NOMO-1 (cell line): Measurements from ENCODE around the gene RTL1.

Experiments used
- DNase-seq, 2 experiments: peaks; one replicate each; lab custom pipeline; 2025; ENCODE audit not compliant: unreplicated experiment in 2 of 2; lab: John Stamatoyannopoulos, UW

Gene RTL1

DNA sequence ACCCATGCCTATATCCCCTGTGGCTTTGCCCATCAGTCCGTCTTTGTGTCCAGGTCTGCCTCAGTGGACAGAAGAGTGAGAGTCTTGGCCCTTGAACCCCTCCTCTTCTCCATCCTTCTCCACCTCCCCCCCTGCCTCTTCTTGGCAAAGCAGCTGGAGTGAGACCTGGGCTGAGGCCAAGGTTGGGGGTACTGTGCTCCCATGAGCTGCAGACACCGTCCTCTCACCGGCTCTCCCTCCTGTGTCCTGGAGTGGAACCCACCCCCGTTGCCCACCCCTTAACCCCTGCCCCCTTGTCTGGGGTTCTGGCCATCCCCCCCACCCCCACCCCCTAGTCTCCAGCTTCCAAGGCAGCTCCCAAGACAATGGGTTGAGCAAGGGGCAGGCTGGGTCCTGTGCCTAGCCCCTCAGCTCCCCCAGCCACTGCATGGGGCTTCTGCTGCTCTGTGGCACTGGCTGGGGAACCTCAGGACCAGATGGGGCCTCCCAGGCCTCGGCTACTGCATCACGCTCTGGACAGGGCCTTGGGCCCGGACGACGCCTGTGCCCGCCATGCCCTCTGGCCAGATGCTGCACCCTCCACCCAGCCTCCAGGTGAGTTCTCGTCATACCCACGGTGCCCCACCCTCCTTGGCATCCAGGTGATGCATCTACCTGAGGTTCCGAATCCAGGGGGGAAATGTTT lies 35.7 kb downstream of the RTL1 start:
- DNase-seq, result no peak

DNA sequence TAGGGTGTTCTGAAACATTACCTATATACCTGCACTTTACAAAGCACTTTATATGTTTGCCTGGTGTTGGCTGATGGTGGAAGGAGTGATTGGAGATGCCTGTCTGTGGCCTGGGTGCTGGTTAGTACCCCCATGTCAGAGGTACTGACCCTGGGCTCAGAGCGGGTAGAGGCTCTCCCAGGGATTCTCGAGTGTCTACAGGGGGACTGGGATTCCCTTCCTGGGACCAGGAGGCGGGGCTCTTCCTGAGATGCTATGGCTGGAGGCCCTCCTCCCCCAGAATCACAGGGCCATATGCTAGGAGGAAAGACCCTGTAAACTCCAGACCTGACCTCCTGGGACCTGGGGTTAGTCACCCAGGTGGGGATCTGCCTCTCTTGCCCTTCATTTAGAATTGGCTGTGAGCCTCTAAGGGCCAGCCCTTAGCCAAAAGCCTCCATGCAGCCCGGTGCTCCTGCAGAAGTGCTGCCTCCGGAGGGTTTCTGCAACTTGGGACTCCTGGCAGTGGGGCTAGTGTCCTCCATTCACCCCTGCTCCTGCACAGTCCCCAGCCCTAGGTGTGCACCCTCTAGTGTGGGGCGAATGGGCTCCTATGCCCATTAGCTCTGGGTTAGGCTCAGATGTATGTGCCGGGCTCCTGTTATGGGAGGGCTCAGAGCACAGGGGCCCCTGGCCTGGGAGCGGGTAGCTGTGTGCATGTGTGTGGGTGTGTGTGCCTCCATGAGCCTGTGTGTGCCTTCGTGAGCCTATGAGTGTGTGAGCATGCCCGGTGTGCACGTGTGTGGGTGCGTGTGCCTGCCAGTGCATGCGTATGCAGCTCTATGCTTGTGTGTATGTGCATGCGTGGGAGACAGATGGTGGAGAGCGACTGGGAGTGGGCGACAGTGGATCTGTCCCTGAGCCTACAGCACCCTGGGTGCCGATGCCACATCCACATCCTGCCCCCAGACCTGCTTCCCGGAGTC lies 36.6 kb downstream of the RTL1 start:
- no peak for DNase-seq

DNA sequence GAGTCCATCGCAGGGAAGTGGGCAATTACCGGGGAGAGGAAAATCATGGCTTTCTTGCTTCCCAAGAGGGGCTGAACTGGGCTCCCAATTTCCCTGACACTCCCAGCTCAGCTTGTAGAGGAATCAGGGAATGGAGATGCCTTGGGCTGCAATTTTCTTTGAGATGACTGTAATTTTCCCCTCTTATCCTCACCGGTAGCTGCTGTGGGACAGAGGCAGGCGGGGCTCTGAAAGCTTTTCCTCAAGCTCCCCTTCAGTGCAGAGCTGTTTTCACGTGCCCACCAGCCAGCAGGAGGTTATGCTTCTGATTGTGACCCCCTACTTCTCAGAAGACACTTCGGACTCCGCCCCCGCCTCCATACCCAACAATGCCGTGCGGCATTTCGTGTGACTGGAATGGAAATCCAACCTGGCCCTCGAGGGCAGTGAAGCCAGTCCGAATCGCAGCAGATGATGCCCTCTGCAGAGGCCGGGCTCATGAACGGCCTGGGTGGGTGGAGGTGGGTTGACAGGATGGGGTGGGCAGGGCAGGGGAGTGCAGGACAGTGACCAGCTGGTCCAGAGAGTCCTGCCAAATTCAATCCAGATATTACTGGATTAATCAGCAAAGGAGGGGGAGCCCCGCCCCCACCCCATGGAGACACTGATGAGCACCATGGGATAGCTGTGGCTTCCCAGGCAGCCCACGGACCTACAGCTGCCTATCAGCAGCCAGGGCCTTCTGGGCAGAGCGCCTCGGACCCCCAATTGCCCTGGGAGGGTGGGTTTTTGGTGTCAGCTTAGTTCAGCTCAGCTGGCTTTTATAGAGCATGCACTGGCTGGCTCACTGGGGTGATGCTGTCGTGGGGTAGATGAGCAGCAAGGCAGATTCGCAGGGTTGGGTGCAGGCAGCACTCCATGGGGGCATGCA lies 37.6 kb downstream of the RTL1 start:
- DNase-seq, result no peak

DNA sequence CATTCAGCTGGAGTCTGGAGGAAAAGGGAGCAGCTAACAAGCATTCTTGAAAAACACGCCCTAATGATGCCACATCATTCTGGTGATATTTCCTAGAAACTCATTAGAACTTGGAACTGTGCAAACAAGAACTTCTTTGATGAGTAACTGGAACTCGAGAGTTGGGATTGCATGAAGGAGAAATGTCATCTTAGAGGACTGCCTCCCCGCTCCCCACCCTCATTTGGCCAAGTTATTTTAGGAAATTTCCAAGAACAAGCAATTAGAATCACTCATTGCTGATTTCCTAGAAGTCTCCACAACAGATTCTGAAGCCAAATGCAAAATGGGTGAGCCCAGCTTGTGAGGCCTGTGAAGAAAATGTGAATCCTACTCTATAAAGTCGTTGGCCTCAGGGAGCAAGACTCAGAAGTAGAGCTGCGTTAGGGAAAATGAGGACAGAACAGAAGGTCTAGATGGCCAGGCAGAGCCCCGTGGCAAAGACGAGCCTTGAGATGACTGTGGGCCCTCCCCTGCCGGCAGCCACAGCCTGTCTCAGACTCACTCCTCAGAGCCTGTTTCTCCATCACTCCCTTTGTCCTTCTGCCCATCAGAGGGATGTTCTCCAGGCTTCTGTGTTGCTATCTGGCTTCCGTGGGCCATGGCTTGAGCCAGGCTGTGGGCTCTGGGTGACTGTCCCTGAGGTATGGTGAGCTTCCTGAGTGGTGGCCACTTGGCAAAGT lies 38.4 kb downstream of the RTL1 start:
- no peak for DNase-seq

DNA sequence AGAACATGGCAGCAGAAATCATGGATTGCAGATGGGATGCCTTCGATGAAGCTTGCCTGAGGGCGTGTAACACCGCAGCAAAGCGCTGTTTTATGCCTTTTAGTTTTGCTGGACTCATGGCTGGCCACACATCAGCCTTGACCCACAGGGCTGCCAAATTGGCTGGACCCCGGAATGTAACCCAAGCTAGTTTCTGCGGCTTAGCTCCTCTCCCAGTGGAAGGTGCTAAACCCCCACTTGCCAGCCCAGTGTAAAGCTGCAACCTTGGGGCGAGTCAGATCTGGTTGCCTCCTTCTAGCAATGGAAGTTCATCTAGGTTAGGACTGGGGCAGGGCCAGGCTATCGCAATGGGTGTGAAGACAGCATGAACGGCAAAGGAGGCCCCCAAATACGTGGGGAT lies 39.3 kb downstream of the RTL1 start:
- no peak for DNase-seq

GRCh38 chr14:100862793-100863192 lies 40.7 kb downstream of the RTL1 start:
- DNase-seq, result no peak

DNA sequence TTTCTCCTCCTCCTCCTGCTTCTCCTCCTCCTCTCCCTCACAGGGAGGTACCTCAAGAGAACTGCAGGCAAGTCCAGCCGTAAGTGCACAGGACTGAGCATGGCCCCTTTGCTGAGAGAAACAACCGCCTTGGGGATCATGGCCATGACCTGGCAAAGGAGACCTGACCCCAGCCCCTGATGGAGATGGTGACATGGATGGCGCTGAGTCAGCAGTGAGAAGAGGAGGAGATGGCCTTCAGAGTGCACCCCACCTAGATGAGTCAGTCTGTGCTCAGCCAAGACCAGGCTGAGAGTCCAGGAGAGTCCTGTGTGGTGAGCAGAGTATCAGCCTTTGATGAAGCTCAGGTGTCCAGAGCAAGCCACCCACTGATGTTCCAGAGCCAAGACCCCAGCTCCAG lies 41.2 kb downstream of the RTL1 start:
- DNase-seq, result no peak

GRCh38 chr14:100861937-100862247 lies 41.6 kb downstream of the RTL1 start:
- no peak for DNase-seq

DNA sequence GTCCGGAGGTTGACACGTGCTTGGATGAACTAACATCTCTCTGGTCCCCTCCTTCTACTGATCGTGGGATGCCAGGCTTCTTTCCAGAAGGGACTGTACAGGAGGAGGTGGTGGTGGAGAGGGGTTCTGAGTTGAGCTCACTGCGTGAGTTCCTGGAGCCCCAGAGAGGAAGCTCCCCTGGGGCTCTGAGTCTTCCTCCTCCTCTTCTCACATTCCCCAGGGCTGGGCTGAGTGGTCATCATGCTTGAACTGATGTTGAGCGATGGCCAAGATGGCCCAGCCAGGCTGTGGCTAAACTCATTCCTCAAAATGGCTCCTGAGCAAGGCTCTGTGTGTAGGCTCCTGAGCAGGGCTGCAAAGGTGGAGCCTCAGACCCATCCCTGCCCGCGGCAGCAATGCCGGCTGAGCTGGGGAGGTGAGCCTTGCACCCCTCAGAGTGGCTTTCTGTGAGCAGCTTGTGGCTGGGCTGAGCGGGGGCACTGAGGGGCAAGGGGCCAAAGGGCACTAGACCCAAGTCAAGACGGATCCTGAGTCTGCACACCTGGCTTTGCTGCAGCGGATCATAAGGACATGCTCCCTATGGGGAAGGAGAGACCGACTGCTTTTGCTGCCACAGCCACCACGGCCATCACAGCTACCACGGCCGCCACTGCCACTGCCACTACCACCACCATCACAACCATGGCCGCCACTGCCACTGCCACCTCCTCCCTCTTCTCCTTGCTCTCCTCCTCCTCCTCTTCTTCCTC lies 42.2 kb downstream of the RTL1 start:
- no peak for DNase-seq

DNA sequence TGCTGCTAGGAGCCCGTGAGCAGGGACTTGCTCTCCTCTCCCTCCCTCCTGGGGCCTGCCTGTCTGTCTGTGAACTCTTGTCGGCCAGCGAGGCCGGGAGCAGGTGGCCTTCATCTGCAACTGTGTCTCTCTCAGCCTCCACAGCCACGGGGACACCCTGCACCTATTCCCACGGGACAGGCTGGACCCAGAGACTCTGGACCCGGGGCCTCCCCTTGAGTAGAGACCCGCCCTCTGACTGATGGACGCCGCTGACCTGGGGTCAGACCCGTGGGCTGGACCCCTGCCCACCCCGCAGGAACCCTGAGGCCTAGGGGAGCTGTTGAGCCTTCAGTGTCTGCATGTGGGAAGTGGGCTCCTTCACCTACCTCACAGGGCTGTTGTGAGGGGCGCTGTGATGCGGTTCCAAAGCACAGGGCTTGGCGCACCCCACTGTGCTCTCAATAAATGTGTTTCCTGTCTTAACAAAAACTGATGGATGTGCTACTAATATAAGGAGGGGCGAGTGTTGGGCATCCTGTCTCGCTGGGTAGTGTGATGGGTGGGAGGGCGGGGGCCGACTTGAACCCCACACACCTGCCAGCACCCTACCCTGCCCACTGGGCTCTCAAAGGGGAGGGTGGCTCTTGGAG lies 42.9 kb downstream of the RTL1 start:
- DNase-seq, result no peak

DNA sequence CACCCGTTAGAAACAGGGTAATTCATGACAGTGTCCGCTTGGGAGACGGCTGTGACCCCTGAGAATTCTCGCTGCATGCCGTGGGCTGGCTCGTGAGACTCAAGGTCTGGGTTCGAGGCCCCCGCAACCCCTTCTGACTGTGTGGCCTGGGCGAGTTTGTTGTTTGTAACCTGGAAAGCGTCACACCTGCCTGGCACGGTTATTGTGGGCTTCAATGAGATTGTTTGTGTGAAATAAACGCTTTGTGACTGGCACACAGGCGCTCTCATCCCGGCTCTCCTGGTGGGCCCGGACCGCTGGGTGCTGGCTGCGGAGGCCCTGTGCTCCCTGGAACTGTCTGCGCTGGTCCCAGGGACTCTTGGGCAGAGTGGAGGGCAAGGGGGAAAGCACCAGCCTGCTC lies 43.7 kb downstream of the RTL1 start:
- no peak for DNase-seq

GRCh38 chr14:100858838-100859220 lies 44.7 kb downstream of the RTL1 start:
- no peak for DNase-seq

- DNase-seq, result no peak
Observed at GRCh38 chr14:100857923-100858837, 45.3 kb downstream of the RTL1 start.

DNA sequence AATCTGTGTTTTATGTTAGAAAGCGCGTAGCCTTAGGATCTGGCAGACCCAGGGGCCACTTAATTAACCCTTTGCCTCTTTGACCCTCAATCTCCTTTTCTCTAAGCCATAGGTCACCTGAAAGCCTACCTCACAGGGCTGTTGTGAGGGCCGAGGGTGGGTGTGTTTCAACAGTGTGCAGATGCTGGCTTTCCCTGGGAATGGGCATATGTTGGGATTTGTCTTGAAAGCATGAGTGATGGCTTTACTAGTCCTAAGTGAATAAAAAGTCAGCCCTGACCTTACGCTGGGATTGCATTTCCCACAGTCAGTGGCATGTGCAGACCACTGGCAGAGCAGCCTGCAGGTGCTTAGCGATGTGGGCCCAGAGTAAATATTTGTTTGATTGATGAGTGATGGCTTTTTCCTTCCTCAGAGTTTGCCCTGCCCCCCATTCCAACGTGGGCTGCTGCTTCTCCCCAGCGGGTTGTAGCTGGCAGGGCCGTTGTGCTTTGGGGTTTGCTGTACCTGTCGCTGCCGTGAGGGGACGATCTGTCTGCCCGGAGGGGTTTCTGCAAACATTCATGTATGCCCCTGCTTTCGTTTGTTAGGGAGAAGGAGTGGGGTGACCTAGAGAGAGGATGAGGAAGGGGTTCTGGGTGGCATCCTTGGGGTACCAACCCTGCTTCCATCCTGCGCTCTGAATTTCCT lies 46.1 kb downstream of the RTL1 start:
- DNase-seq, result no peak

DNA sequence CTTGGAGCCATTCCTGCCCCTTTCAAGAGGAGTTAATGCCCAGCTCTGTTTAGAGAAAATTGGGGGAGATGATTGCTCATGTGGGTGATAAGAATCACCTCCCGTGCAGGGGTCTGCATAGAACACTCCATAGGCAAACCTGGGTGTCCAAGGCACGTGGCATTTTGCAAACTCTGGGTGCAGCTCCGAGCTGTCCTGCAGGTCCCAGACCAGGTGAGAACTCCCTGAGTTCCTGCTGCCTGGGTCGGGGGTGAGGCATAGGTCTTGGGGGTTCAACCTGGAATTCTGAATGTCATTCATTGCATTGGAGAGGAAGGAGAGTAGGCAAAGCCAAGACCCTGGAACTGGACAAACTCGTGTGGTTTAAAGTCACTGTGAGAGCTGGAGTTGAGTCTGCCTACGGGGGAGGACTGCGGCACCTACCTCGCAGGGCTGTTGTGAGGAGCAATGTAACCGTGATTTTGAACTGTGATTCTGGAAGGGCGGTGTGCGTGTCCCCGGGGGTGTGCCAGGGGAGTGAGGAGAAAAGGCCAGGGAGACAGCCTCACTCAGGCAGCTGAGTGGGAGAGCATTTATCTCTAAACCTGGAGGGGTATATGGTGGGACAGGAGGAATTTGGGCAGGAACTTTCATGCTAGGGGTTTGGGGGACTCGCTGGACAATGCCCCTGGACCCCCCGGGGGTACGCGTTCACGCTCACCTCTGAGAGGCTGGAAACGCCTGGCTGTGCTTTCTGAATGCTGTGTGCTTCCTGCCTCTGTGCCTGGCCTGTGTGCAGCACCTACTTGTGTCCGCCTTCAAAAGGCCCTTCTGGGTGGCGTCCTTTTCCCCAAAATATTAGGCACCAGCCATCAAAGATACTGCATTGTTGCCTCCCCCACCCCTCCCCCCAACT lies 47.2 kb downstream of the RTL1 start:
- DNase-seq, result no peak

- DNase-seq, result no peak
Observed at GRCh38 chr14:100855256-100855930, 48.1 kb downstream of the RTL1 start.
